GM20000 (cell line): ENCODE results near the gene PAGR1.

Experiments used
- DNase-seq: peaks from one replicate; pipeline ENCODE4 v3.0.0; 2012; ENCODE audit warnings: low spot score
- CTCF ChIP-seq: IDR thresholded peaks from 2 replicates; pipeline ENCODE4 v1.5.1; 2012; ENCODE audit warnings: mild to moderate bottlenecking, control low read depth; ENCODE audit errors: extremely low read depth, missing control alignments

PAGR1 gene

DNA sequence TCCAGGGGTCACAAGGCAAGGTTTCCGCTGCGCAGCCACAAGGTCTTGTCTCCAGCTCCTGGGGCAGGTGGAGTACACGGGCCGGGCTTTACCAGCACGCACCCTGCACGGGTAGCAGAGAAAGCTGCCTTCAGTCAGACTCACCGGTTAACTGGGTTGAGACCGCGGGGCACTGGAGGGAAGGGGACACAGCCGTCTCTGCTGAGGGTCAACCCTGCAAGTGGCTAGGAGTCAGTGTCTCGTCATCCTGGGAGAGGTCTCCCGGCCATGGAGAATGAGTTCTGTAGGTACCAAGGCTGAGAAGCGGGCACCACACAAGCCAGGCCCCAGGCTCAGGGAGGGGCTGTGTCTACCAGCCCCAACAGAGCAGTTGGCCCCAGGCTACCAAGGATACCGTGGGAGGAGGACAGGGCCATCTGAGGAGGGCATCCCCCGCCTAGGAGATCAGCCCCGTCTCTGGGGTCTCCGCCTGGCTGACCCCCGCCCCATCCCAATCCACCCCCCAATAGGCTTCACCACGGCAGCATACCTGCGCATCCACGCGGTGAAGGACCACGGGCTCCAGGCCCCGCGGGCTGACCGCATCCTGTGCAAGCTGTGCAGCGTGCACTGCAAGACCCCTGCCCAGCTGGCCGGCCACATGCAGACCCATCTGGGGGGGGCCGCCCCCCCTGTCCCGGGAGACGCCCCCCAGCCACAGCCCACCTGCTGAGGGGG is 6.8 kb upstream of the PAGR1 start:
- TF ChIP-seq CTCF: no peak
- DNase-seq: no peak

DNA sequence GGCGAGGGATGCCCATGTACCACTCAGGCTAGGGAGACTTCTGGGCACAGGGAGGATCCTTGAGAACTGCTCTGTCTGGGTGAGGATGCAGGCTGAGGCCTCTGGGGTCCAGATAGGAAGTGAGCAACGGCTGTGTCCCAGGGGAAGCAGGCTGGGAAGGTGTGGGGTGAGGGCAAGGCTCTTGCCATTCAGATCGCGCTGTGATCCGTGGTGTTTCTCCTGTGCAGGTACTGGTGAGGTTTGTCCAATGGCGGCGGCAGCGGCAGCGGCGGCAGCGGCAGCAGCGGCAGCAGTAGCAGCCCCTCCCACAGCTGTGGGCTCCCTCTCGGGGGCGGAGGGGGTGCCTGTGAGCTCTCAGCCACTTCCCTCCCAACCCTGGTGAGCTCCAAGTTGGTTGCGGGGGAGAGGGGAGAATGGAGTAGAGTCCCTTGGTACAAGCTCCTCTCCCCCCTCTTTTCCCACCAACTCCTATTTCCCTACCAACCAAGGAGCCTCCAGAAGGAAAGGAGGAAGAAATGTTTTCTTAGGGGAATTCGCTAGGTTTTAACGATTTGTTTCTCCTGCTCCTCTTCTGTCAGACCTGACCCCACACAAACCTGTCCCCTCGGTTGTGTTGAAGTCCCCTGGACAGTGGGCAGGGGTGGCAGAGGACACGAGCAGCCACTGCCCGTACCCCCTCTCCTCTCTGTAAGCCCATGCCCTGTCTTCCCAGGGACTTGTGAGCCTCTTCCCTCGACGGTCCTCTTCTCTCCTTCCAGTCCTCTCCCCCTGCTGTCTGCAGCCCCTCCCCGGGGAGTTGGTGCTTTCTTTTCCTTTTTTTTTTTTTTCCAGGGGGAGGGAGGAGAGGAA is 5.9 kb upstream of the PAGR1 start:
- DNase-seq: no peak
- no peak for TF ChIP-seq CTCF

DNA sequence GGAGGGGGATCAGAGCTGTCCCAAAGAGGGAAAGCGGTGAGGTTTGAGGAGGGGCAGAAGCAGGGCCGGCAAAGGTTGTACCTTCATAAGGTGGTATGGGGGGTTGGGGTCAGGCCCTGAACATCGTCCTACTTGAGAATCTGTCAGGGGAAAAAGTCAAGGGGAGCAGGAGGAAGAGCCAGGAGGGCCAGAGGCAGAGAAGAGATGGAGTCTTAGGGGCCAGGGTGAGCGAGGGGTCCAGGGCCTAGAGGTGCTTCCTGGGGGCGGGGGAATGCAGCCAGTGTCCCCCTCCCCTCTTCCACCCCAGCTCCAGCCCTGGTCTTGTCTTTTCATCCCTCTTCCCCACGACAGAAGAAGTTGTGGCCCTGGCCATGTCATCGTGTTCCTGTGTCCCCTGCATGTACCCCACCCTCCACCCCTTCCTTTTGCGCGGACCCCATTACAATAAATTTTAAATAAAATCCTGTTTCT is 5.2 kb upstream of the PAGR1 start:
- no peak for TF ChIP-seq CTCF
- no peak for DNase-seq

- peak; percentile 92 for DNase-seq
- no peak for TF ChIP-seq CTCF
Measured at GRCh38 chr16:29811170-29811895, 4.6 kb upstream of the PAGR1 start.

GRCh38 chr16:29811896-29812665 is 3.9 kb upstream of the PAGR1 start, which contains the start of gene PRRT2:
Gene PRRT2, plus strand, starts transcription at chr16:29812193. Its CDS starts 862 bp downstream, at chr16:29813055.
- peak; percentile 60 for DNase-seq
- TF ChIP-seq CTCF: no peak

DNA sequence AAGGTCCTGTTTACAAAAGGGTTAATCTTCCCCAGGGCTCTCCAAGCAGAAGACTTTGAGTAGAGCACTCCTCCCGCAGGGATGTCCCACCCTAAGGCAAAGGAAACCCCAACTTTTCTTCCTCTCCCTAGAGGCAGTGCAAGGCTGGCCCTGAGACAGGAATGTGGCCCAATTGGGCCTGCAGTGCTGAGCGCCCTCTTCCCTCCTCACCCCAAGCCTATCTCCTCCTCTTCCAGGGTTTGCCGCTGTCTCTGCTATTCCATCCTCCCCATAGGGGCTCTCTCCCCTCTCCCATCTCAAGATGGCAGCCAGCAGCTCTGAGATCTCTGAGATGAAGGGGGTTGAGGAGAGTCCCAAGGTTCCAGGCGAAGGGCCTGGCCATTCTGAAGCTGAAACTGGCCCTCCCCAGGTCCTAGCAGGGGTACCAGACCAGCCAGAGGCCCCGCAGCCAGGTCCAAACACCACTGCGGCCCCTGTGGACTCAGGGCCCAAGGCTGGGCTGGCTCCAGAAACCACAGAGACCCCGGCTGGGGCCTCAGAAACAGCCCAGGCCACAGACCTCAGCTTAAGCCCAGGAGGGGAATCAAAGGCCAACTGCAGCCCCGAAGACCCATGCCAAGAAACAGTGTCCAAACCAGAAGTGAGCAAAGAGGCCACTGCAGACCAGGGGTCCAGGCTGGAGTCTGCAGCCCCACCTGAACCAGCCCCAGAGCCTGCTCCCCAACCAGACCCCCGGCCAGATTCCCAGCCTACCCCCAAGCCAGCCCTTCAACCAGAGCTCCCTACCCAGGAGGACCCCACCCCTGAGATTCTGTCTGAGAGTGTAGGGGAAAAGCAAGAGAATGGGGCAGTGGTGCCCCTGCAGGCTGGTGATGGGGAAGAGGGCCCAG is 3.0 kb upstream of the PAGR1 start:
- no peak for DNase-seq
- no peak for TF ChIP-seq CTCF
